Right lobe of liver (tissue), 4 donors: ENCODE data around the gene ABLIM3.

ENCODE experiments used
- POLR2A ChIP-seq: fragments of 450-650 bp; IDR thresholded peaks from one replicate; pipeline ENCODE4 v1.6.1; 2017; ENCODE audit warnings: antibody characterized with exemption, mild to moderate bottlenecking
- TF ChIP-seq, protein P1 (sequence below), 4 donors: fragments of 200-600 bp in 3 of 4; fragments of 450-650 bp in 1 of 4; IDR thresholded peaks; one replicate each; pipeline versions ENCODE4 v1.5.1 to v1.8.0; 2016 to 2022; ENCODE audit warnings: antibody characterized with exemption in 4 of 4, mild to moderate bottlenecking in 2 of 4
- donor health status: DM: no; HTN: no; CAD: no.
- donor health status: DM: no; HTN: no; CAD: no.
- donor health status: DM: no; HTN: yes; CAD: no.

DNA sequence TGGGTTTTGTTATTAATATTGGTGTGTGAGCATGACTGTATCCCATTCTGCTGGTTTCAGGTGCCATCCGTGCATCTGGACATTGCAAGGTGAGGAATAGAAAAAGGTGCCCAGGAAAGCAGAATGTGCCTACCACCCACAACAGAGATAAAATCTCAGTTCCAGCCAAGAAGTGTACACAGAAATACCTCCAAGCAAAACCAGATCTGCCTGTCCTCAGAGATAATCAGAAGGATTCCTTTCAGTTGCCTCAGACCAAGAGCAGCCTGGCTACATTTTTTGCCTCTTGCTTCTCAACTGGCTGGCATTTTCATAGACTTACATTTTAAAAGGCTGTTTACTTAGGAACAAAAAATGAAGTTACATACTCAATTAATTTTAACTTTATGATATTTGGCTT, 12.1 kb upstream of the ABLIM3 start:
- TF ChIP-seq POLR2A, result no peak
- TF ChIP-seq, protein P1, sequence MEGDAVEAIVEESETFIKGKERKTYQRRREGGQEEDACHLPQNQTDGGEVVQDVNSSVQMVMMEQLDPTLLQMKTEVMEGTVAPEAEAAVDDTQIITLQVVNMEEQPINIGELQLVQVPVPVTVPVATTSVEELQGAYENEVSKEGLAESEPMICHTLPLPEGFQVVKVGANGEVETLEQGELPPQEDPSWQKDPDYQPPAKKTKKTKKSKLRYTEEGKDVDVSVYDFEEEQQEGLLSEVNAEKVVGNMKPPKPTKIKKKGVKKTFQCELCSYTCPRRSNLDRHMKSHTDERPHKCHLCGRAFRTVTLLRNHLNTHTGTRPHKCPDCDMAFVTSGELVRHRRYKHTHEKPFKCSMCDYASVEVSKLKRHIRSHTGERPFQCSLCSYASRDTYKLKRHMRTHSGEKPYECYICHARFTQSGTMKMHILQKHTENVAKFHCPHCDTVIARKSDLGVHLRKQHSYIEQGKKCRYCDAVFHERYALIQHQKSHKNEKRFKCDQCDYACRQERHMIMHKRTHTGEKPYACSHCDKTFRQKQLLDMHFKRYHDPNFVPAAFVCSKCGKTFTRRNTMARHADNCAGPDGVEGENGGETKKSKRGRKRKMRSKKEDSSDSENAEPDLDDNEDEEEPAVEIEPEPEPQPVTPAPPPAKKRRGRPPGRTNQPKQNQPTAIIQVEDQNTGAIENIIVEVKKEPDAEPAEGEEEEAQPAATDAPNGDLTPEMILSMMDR (IDR thresholded peaks at IDR 0.05), result no peak
